ENCODE measurements around the gene ADCY9.
"Not testable (repeated sequence)": the region's sequence is repeated elsewhere in the genome, so short reads cannot be mapped to it uniquely, and the experiment has no call there.

Gene ADCY9

GRCh38 chr16:4067262-4068001, 48.8 kb downstream of the ADCY9 start:
- DNase-seq (ENCODE audit: low spot score), result no peak

- no peak for DNase-seq (ENCODE audit: low spot score)
These were observed 51.3 kb downstream of the ADCY9 start for GRCh38 chr16:4064950-4065352.

- no peak for DNase-seq (ENCODE audit: low spot score)
These were observed 53.9 kb downstream of the ADCY9 start for GRCh38 chr16:4062212-4062802.

GRCh38 chr16:4060823-4061222, 55.4 kb downstream of the ADCY9 start:
- DNase-seq (ENCODE audit: low spot score), result no peak

- no peak for DNase-seq (ENCODE audit: low spot score)
These were observed 56.2 kb downstream of the ADCY9 start for GRCh38 chr16:4060009-4060408.

GRCh38 chr16:4058386-4058785, 57.9 kb downstream of the ADCY9 start:
- no peak for DNase-seq (ENCODE audit: low spot score)

- no peak for DNase-seq (ENCODE audit: low spot score)
These were observed 58.8 kb downstream of the ADCY9 start for GRCh38 chr16:4057439-4057877.

GRCh38 chr16:4056161-4057105, 59.8 kb downstream of the ADCY9 start:
- no peak for DNase-seq (ENCODE audit: low spot score)

GRCh38 chr16:4055748-4056147, 60.5 kb downstream of the ADCY9 start:
- no peak for DNase-seq (ENCODE audit: low spot score)

- no peak for DNase-seq (ENCODE audit: low spot score)
These were observed 62.9 kb downstream of the ADCY9 start for GRCh38 chr16:4053301-4053845.

GRCh38 chr16:4052801-4053293, 63.4 kb downstream of the ADCY9 start:
- no peak for DNase-seq (ENCODE audit: low spot score)

GRCh38 chr16:4052096-4052495, 64.1 kb downstream of the ADCY9 start:
- DNase-seq (ENCODE audit: low spot score), result no peak

- no peak for DNase-seq (ENCODE audit: low spot score)
These were observed 64.7 kb downstream of the ADCY9 start for GRCh38 chr16:4051591-4051990.

GRCh38 chr16:4049031-4049430, 67.2 kb downstream of the ADCY9 start:
- DNase-seq (ENCODE audit: low spot score), result no peak

GRCh38 chr16:4048481-4048880, 67.8 kb downstream of the ADCY9 start:
- no peak for DNase-seq (ENCODE audit: low spot score)

GRCh38 chr16:4046221-4046620, 70.0 kb downstream of the ADCY9 start:
- DNase-seq (ENCODE audit: low spot score), result no peak

- DNase-seq (ENCODE audit: low spot score), result not testable (repeated sequence)
These were observed 70.7 kb downstream of the ADCY9 start for GRCh38 chr16:4045561-4045960.

GRCh38 chr16:4042581-4042980, 73.7 kb downstream of the ADCY9 start:
- DNase-seq (ENCODE audit: low spot score), result no peak

GRCh38 chr16:4038448-4038847, 77.8 kb downstream of the ADCY9 start:
- DNase-seq (ENCODE audit: low spot score), result no peak

- not testable (repeated sequence) for DNase-seq (ENCODE audit: low spot score)
These were observed 79.3 kb downstream of the ADCY9 start for GRCh38 chr16:4036952-4037351.

GRCh38 chr16:4034963-4035362, 81.3 kb downstream of the ADCY9 start:
- DNase-seq (ENCODE audit: low spot score), result no peak

GRCh38 chr16:4033951-4034350, 82.3 kb downstream of the ADCY9 start:
- no peak for DNase-seq (ENCODE audit: low spot score)
